ENCODE data around the gene GPR173. TPM values are rescaled to one million over a fixed set of nuclear protein-coding genes. Genes with fewer than 3 reads are reported as not detected.

Gene GPR173
- total RNA-seq, 4 donors from 2014 or later: 0.72 to 2.0 (median 1.6) TPM

GRCh38 chrX:53126377-53126776, 77.8 kb downstream of the GPR173 start:
- DNase-seq (ENCODE audit: low spot score) (no peak), ATAC-seq (ENCODE audit: low FRiP score) (no peak)
- TF ChIP-seq CTCF (IDR thresholded peaks at IDR 0.05): no peak

DNA sequence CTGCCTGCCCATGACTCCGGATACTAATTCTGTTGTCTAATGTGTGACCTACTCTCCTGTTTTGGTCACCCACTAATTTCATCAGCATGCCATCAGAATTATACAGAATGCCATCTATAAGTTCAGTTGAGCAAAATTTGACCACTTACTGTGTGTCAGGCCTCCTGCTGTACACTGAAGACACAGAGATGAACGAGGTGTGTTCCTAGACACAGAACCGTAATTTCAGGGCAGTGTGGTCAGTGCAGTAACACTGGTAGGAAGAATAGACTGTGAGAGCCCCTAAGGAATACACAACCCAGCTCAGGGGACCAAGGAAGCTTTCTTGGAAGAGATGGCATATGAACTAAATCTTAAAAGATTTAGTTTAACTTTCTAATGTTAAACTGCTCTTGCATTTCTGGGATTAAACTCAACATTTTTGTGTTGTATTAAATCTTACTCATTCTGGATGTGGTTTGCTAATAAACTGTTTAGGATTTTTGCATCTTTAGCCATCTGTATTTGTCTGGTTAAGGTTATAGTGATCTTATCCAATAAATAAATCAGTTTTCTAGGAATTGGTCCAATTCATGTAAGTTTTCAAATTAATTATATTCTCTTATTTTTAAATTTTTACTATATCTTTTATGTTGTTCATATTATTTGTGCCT, 79.6 kb downstream of the GPR173 start:
- TF ChIP-seq CTCF (IDR thresholded peaks at IDR 0.05): no peak
- DNase-seq (ENCODE audit: low spot score): no peak
- ATAC-seq (ENCODE audit: low FRiP score): no peak

Small RNAs within 50 kb of the gene (small RNA-seq; reads per million reads assigned to genes)
- gene AL591212.2: not detected

Other genes with a start within 250 kb of the GPR173 start
- not detected for gene XAGE5, start 237.5 kb upstream of the GPR173 start, total RNA-seq
- gene XAGE3, start 180.7 kb upstream of the GPR173 start, total RNA-seq: not detected
- 10 to 100 TPM; 21.0 to 25.5 (median 24.5) TPM for gene FAM156B, start 151.5 kb upstream of the GPR173 start, total RNA-seq
- 10 to 100 TPM in 3 of 4 donors, 1 to 10 TPM in 1; 9.0 to 43.8 (median 15.2) TPM for gene FAM156A, start 90.3 kb upstream of the GPR173 start, total RNA-seq
- 100 to 1,000 TPM in 1 of 4 donors, 10 to 100 TPM in 3; 30.9 to 127 (median 53.9) TPM for gene TSPYL2, start 33.6 kb downstream of the GPR173 start, total RNA-seq
- gene KANTR, start 45.4 kb downstream of the GPR173 start, total RNA-seq: 10 to 100 TPM in 3 of 4 donors, 1 to 10 TPM in 1; 5.4 to 22.2 (median 16.7) TPM
- 100 to 1,000 TPM in 2 of 4 donors, 10 to 100 TPM in 2; 74.9 to 101 (median 93.1) TPM for gene KDM5C, start 176.4 kb downstream of the GPR173 start, total RNA-seq
- gene IQSEC2, start 232.8 kb downstream of the GPR173 start, total RNA-seq: 10 to 100 TPM; 12.2 to 14.8 (median 14.0) TPM

Data from omental fat pad (tissue), 4 donors.